Neural cell (in vitro differentiated cells): ENCODE data around the gene CLIP3.

ENCODE experiments used
- CTCF ChIP-seq: fragments of 450-650 bp; IDR thresholded peaks from 2 replicates; pipeline ENCODE4 v1.5.1; 2014; ENCODE audit warnings: antibody characterized with exemption, mild to moderate bottlenecking, moderate library complexity; ENCODE audit not compliant: poor library complexity, severe bottlenecking
- EP300 ChIP-seq: fragments of 450-650 bp; conservative IDR thresholded peaks from 2 replicates; pipeline ENCODE4 v1.6.1; 2014; ENCODE audit warnings: antibody characterized with exemption, mild to moderate bottlenecking, moderate library complexity; ENCODE audit not compliant: poor library complexity, severe bottlenecking
- EZH2 ChIP-seq: fragments of 200-600, 300-800 bp; shearing (Covaris generic), sonication (generic); IDR thresholded peaks from 2 replicates; pipeline ENCODE4 v1.6.1; 2014; ENCODE audit warnings: antibody characterized with exemption, low read length, borderline replicate concordance, mild to moderate bottlenecking; ENCODE audit not compliant: insufficient read depth, poor library complexity, severe bottlenecking
- MXI1 ChIP-seq: fragments of 450-650 bp; conservative IDR thresholded peaks from 2 replicates; pipeline ENCODE4 v1.6.1; 2014; ENCODE audit warnings: antibody characterized with exemption, mild to moderate bottlenecking; ENCODE audit not compliant: poor library complexity, severe bottlenecking
- POLR2AphosphoS5 ChIP-seq: IDR thresholded peaks from 2 replicates; pipeline ENCODE4 v1.6.1; 2012
- RAD21 ChIP-seq: fragments of 450-650 bp; conservative IDR thresholded peaks from 2 replicates; pipeline ENCODE4 v1.6.1; 2014; ENCODE audit warnings: antibody characterized with exemption, mild to moderate bottlenecking, moderate library complexity
- REST ChIP-seq: IDR thresholded peaks from 2 replicates; pipeline ENCODE4 v1.6.1; 2012; ENCODE audit warnings: borderline replicate concordance
- SMC3 ChIP-seq: fragments of 450-650 bp; conservative IDR thresholded peaks from 2 replicates; pipeline ENCODE4 v1.6.1; 2014; ENCODE audit warnings: antibody characterized with exemption, mild to moderate bottlenecking, moderate library complexity; ENCODE audit not compliant: poor library complexity
- TAF1 ChIP-seq: IDR thresholded peaks from 2 replicates; pipeline ENCODE4 v1.6.1; 2012; ENCODE audit warnings: low read depth

- TF ChIP-seq REST (no peak), CTCF (no peak), EP300 (no peak), RAD21 (no peak), EZH2 (no peak), POLR2AphosphoS5 (no peak), TAF1 (no peak), MXI1 (no peak), SMC3 (no peak)
These were observed 49.2 kb upstream of the CLIP3 start for GRCh38 chr19:36081894-36082293.
